Cardiac muscle cell (in vitro differentiated cells and primary cell): ENCODE data around the gene ADAMTS14. TPM values are rescaled to one million over a fixed set of nuclear protein-coding genes. Genes with fewer than 3 reads are reported as not detected.

Experiments used
- DNase-seq, 2 donors: peaks; one replicate each; pipeline versions ENCODE4 v3.0.0 to v3.0.0-alpha.2; 2010 to 2017; ENCODE audit warnings: low read depth in 1 of 2, low spot score in 1 of 2
- H3K27ac ChIP-seq: fragments of 200-600 bp; sonication (generic); 2 replicates; pipeline ENCODE4 v1.5.1; 2016
- H3K27me3 ChIP-seq: fragments of 200-600 bp; sonication (generic); 2 replicates; pipeline ENCODE4 v1.6.0; 2016; ENCODE audit warnings: control low read depth
- H3K36me3 ChIP-seq: fragments of 200-600 bp; sonication (generic); 2 replicates; pipeline ENCODE4 v1.5.1; 2016; ENCODE audit warnings: control low read depth
- H3K4me1 ChIP-seq: fragments of 200-600 bp; sonication (generic); 2 replicates; pipeline ENCODE4 v1.8.1; 2017; ENCODE audit warnings: low read depth, mild to moderate bottlenecking, mixed run types
- H3K4me3 ChIP-seq: fragments of 200-600 bp; sonication (generic); 2 replicates; pipeline ENCODE4 v1.5.1; 2016; ENCODE audit warnings: mild to moderate bottlenecking
- H3K9me3 ChIP-seq: fragments of 200-600 bp; sonication (generic); 2 replicates; pipeline ENCODE4 v1.5.1; 2017; ENCODE audit warnings: low read depth, mild to moderate bottlenecking, control low read depth
- CTCF ChIP-seq: IDR thresholded peaks from 2 replicates; pipeline ENCODE4 v1.5.1; 2012; ENCODE audit warnings: low read depth, mild to moderate bottlenecking, low read length
- polyA plus RNA-seq: library from polyadenylated mRNA; unstranded; fragments of >200 nt; fragmentation: Nextera tagmentation; extraction: Ambion mirVana; gene quantifications from 2 replicates; pipeline ENCODE4 v1.2.1, GENCODE V29; 2016
- total RNA-seq: library from RNA; depleted of rRNA; stranded (reverse); fragments of >200 nt; gene quantifications from 2 replicates; pipeline ENCODE4 v1.2.3, GENCODE V29; 2016

Gene ADAMTS14
- total and polyA plus RNA-seq, 2 experiments from 2014 or later = 1.2 to 1.9 TPM

GRCh38 chr10:70705121-70705861 lies 33.0 kb downstream of the ADAMTS14 start:
- DNase-seq = no peak
- no peak for TF ChIP-seq CTCF
- H3K36me3 ChIP-seq = no peaks in the 10 kb centered on the region

GRCh38 chr10:70711177-70711576 lies 38.9 kb downstream of the ADAMTS14 start:
- DNase-seq = no peak
- TF ChIP-seq CTCF = no peak
- Histone ChIP-seq H3K36me3 (no peaks in the 10 kb centered on the region), H3K27ac (no peak overlapping the region), H3K4me3 (no peak overlapping the region), H3K4me1 (peaks cover 5% of the 10 kb centered on the region), H3K9me3 (no peaks in the 10 kb centered on the region), H3K27me3 (no peaks in the 10 kb centered on the region)

More at GRCh38 chr10:70705121-70705861, 33.0 kb downstream of the ADAMTS14 start:
- Histone ChIP-seq H3K9me3 (no peaks in the 10 kb centered on the region), H3K27me3 (no peaks in the 10 kb centered on the region), H3K4me1 (no peaks in the 10 kb centered on the region), H3K4me3 (no peak overlapping the region), H3K27ac (no peak overlapping the region)

GRCh38 chr10:70711911-70712310 lies 39.6 kb downstream of the ADAMTS14 start:
- Histone ChIP-seq H3K27ac (no peak overlapping the region), H3K27me3 (no peaks in the 10 kb centered on the region), H3K36me3 (no peaks in the 10 kb centered on the region), H3K9me3 (no peaks in the 10 kb centered on the region), H3K4me1 (peaks cover 5% of the 10 kb centered on the region), H3K4me3 (no peak overlapping the region)
- no peak for DNase-seq
- no peak for TF ChIP-seq CTCF

- H3K9me3 ChIP-seq = no peaks in the 10 kb centered on the region
- peaks cover 5% of the 10 kb centered on the region for H3K4me1 ChIP-seq
- no peak for TF ChIP-seq CTCF
Observed at GRCh38 chr10:70714245-70714644, 41.9 kb downstream of the ADAMTS14 start.

GRCh38 chr10:70714951-70715350 lies 42.6 kb downstream of the ADAMTS14 start:
- no peak for TF ChIP-seq CTCF
- no peak overlapping the region for H3K27ac ChIP-seq
- no peak overlapping the region for H3K4me3 ChIP-seq
- no peak for DNase-seq
- H3K27me3 ChIP-seq = no peaks in the 10 kb centered on the region
- H3K36me3 ChIP-seq = no peaks in the 10 kb centered on the region
- peaks cover 5% of the 10 kb centered on the region for H3K4me1 ChIP-seq
- H3K9me3 ChIP-seq = no peaks in the 10 kb centered on the region

More at GRCh38 chr10:70714245-70714644, 41.9 kb downstream of the ADAMTS14 start:
- Histone ChIP-seq H3K4me3 (no peak overlapping the region), H3K27ac (no peak overlapping the region), H3K36me3 (no peaks in the 10 kb centered on the region), H3K27me3 (no peaks in the 10 kb centered on the region)
- no peak for DNase-seq
